Lower leg skin (tissue), 4 donors: Measurements from ENCODE around the gene S100A7A. TPM values are rescaled to one million over a fixed set of nuclear protein-coding genes. Genes with fewer than 3 reads are reported as not detected.

ENCODE experiments used
- DNase-seq, 2 donors: peaks; one replicate each; pipeline ENCODE4 v3.0.0-alpha.2; 2019; ENCODE audit warnings: low spot score in 2 of 2
- H3K4me3 ChIP-seq: fragments of 200-600 bp; sonication (generic); 2 replicates; pipeline ENCODE4 v1.5.1; 2017; ENCODE audit warnings: mild to moderate bottlenecking, low read depth; ENCODE audit not compliant: poor library complexity, severe bottlenecking
- CTCF ChIP-seq, 3 donors: fragments of 450-650 bp; IDR thresholded peaks; one replicate each; pipeline ENCODE4 v1.5.1; 2016; ENCODE audit warnings: antibody characterized with exemption in 3 of 3, mild to moderate bottlenecking in 3 of 3, moderate library complexity in 2 of 3
- POLR2A ChIP-seq, 2 donors: fragments of 450-650 bp; IDR thresholded peaks; one replicate each; pipeline ENCODE4 v1.6.1; 2016 to 2017; ENCODE audit warnings: antibody characterized with exemption in 2 of 2, mild to moderate bottlenecking in 1 of 2, moderate library complexity in 1 of 2
- WGBS, 2 donors: methylation state at CpG; one replicate each; pipeline ENCODE4 v1.1.5; 2018; 5-methylcytosine and 5-hydroxymethylcytosine counted together
- intact Hi-C: fragments of 100-400 bp; cut with DNase I; formaldehyde crosslinking; loops from one replicate; pipeline ENCODE4 v1.15.0; 2023; ENCODE audit warnings: low total_unique reads
- total RNA-seq, 4 donors: library from RNA; depleted of rRNA; stranded (reverse); fragments of >200 nt; gene quantifications; one replicate each; pipeline ENCODE4 v1.1.0, GENCODE V29; 2016

The S100A7A gene
- total RNA-seq, result not detected

GRCh38 chr1:153415850-153416570 lies at the start of gene S100A7A:
S100A7A (plus strand) TSS chr1:153416520; CDS start chr1:153418083, 1,563 bp downstream.
- TF ChIP-seq POLR2A (IDR thresholded peaks at IDR 0.05) (no peak), CTCF (IDR thresholded peaks at IDR 0.05) (no peak)
- intact Hi-C loops, result no loop called here
- DNase-seq, result peak in 1 of 2 donors; percentile 39
- 47 to 63% methylated on average over 6 of the region's 6 CpGs for WGBS, 2 donors
- no peak within 1 kb of the TSS for H3K4me3 ChIP-seq

GRCh38 chr1:153367090-153367489 lies 49.2 kb upstream of the S100A7A start:
- intact Hi-C loops, result no loop called here
- no peak overlapping the region for H3K4me3 ChIP-seq
- no peak for TF ChIP-seq CTCF (IDR thresholded peaks at IDR 0.05)
- no peak for TF ChIP-seq POLR2A (IDR thresholded peaks at IDR 0.05)
- peak in 1 of 2 donors; percentile 2 for DNase-seq
- WGBS, 2 donors, result 66 to 67% methylated on average over 2 of the region's 2 CpGs

GRCh38 chr1:153368495-153368894 lies 47.8 kb upstream of the S100A7A start:
- WGBS, 2 donors, result 75 to 78% methylated on average over 2 of the region's 2 CpGs

GRCh38 chr1:153370146-153370545 lies 46.2 kb upstream of the S100A7A start:
- no peak for DNase-seq
- intact Hi-C loops, result no loop called here
- no peak overlapping the region for H3K4me3 ChIP-seq
- WGBS, 2 donors, result 82% methylated on average over 3 of the region's 3 CpGs
- TF ChIP-seq CTCF (IDR thresholded peaks at IDR 0.05) (no peak), POLR2A (IDR thresholded peaks at IDR 0.05) (no peak)

More at GRCh38 chr1:153368495-153368894, 47.8 kb upstream of the S100A7A start:
- H3K4me3 ChIP-seq, result no peak overlapping the region
- intact Hi-C loops, result no loop called here
- TF ChIP-seq CTCF (IDR thresholded peaks at IDR 0.05), result no peak
- TF ChIP-seq POLR2A (IDR thresholded peaks at IDR 0.05), result no peak
- DNase-seq, result no peak

- TF ChIP-seq POLR2A (IDR thresholded peaks at IDR 0.05) (no peak), CTCF (IDR thresholded peaks at IDR 0.05) (no peak)
- H3K4me3 ChIP-seq, result no peak overlapping the region
- WGBS, 2 donors, result 100% methylated on average over 1 of the region's 1 CpG
- no peak for DNase-seq
- intact Hi-C loops, result no loop called here
These were observed 45.1 kb upstream of the S100A7A start for GRCh38 chr1:153371231-153371630.

- intact Hi-C loops, result no loop called here
- TF ChIP-seq CTCF (IDR thresholded peaks at IDR 0.05) (no peak), POLR2A (IDR thresholded peaks at IDR 0.05) (no peak)
- WGBS, 2 donors, result 90 to 92% methylated on average over 2 of the region's 2 CpGs
- DNase-seq, result no peak
- no peak overlapping the region for H3K4me3 ChIP-seq
These were observed 43.7 kb upstream of the S100A7A start for GRCh38 chr1:153372571-153372970.
